ENCODE results near the gene ENO1.

GRCh38 chr1:8873001-8873400, 5.5 kb downstream of the ENO1 start:
- TF ChIP-seq POLR2A (IDR thresholded peaks at IDR 0.05) (no peak), CTCF (IDR thresholded peaks at IDR 0.05) (no peak)
